ENCODE data around the gene SYK. TPM values are rescaled to one million over a fixed set of nuclear protein-coding genes. Genes with fewer than 3 reads are reported as not detected.

The SYK gene
- polyA plus RNA-seq, 4 donors = 27.4 to 37.3 (median 30.1) TPM

- no peak for DNase-seq (ENCODE audit: low read depth in 4 of 4, low spot score in 2 of 4)
Observed at GRCh38 chr9:90927496-90927895, 125.9 kb downstream of the SYK start.

- DNase-seq (ENCODE audit: low read depth in 4 of 4, low spot score in 2 of 4) = no peak
Observed at GRCh38 chr9:90929626-90930025, 128.0 kb downstream of the SYK start.

- no peak for DNase-seq (ENCODE audit: low read depth in 4 of 4, low spot score in 2 of 4)
Observed at GRCh38 chr9:90933468-90933867, 131.8 kb downstream of the SYK start.

GRCh38 chr9:90939351-90939750 is 137.7 kb downstream of the SYK start:
- no peak for DNase-seq (ENCODE audit: low read depth in 4 of 4, low spot score in 2 of 4)

GRCh38 chr9:90940280-90940679 is 138.7 kb downstream of the SYK start:
- DNase-seq (ENCODE audit: low read depth in 4 of 4, low spot score in 2 of 4) = no peak

- no peak for DNase-seq (ENCODE audit: low read depth in 4 of 4, low spot score in 2 of 4)
Observed at GRCh38 chr9:90941661-90942060, 140.0 kb downstream of the SYK start.

GRCh38 chr9:90942555-90942954 is 140.9 kb downstream of the SYK start:
- no peak for DNase-seq (ENCODE audit: low read depth in 4 of 4, low spot score in 2 of 4)

GRCh38 chr9:90943341-90943740 is 141.7 kb downstream of the SYK start:
- no peak for DNase-seq (ENCODE audit: low read depth in 4 of 4, low spot score in 2 of 4)

- no peak for DNase-seq (ENCODE audit: low read depth in 4 of 4, low spot score in 2 of 4)
Observed at GRCh38 chr9:90945336-90945735, 143.7 kb downstream of the SYK start.

- DNase-seq (ENCODE audit: low read depth in 4 of 4, low spot score in 2 of 4) = no peak
Observed at GRCh38 chr9:90946982-90947381, 145.4 kb downstream of the SYK start.

Other genes starting within 250 kb of the SYK start
- gene DIRAS2, start 159.0 kb upstream of the SYK start, polyA plus RNA-seq (ENCODE audit: insufficient read length in 4 of 4) = 1 to 10 TPM; 4.6 to 6.2 (median 5.2) TPM